DMS53 treated with DMSO at 0.1 percent for 48 hours (cell line): ENCODE data around the gene LCA5.
"Not testable (repeated sequence)": the region's sequence is repeated elsewhere in the genome, so short reads cannot be mapped to it uniquely, and the experiment has no call there.

Source experiments
- DNase-seq: peaks from one replicate; lab custom pipeline; 2025; ENCODE audit not compliant: unreplicated experiment; lab: John Stamatoyannopoulos, UW

LCA5 gene

DNA sequence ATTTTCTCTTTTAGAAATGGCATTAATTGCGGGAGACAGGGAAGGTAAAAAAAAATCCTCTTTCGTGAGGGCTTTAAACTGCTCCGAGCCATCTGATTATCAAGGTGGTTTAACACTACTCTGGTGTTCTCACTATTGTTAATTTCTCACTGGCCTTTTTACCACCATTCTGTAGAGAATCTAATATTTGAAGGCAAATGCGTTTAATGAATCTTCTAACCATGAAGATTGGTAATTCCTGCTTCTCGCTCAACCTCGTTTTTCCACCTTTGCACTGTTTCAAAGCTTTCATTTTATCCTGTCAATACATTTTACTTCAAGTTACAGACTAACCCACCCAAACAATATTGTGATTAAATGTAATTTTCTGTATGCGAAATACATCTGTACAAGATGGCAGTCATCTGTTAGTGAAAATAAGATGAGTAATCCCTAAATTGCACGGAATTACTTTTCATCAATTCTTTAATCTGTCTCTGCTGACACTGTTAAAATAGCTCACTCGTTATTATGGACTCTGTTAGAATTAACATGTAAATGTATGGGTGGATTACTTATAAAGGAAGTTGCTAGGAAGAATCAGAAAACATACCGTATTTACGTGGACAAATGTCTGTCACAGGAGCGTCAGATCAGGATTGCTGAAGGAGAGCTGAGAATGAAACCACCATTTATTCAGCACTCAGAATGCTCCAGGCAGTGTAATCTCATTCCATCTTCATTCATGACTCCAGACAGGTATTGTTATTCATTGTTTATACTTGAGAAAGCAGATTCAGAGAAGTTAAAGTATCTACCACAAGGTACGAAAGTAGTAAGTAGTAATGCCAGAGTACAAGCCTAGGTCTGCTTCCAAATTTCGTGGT, 1.1 kb upstream of the LCA5 start:
- no peak for DNase-seq

- no peak for DNase-seq
Measured at GRCh38 chr6:79536585-79536953, 661 bp downstream of the LCA5 start.

GRCh38 chr6:79529567-79529966, 7.7 kb downstream of the LCA5 start:
- not testable (repeated sequence) for DNase-seq

GRCh38 chr6:79526897-79527296, 10.3 kb downstream of the LCA5 start:
- DNase-seq, result no peak

DNA sequence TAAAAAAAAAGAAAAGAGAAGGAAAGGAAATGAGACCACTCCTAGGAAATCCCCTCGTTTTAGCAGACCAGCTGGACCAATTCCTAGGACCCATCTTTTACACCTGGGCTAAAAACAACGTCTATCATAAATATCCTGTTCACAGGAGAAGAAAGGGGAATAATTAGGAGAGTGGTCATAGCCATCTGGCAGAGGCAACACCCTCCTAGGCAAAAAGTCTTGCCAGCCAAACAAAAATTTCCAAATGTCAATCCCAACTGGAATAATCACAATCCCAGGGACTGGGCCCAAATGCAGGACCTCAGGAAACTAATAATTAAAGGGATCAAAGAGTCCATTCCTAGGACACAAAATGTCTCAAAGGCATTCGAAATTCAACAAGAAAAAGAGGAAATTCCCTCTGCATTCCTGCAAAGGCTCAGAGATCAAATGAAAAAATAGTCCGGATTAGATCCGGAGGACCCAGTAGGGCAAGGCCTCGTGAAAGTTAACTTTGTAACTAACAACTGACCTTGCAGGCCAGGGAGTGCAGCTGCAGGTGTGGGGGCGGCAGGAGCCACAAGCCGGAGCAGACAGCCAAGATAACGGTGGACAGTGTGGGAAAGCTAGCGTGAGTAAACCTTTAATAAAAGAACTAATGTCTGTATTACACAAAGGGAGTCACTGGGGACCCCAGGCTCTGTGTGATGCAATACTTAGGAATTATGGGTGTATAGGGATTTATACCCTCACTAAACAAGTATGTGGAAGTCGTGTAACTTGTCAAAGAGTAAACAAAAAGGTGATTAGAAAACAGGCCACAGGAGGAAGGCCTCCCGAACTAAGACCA, 11.7 kb downstream of the LCA5 start:
- DNase-seq, result no peak

- DNase-seq, result no peak
Measured at GRCh38 chr6:79524065-79524464, 13.2 kb downstream of the LCA5 start.

DNA sequence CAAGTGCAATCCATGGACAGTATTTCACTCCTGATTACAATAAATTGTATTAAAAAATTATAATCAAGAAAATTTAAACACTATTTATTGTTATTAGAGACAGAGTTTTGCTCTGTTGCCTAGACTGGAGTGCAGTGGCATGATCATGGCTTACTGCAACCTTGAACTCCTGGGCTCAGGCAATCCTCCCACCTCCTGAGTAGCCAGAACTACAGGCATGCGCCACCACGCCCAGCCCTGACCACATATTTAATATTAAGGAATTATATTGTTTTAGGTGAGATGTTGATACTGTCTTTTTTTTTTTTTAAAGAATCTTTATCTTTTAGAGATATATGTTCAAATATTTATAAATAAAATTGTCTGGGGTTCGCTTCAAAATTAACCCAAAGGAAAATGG, 14.6 kb downstream of the LCA5 start:
- DNase-seq, result no peak

GRCh38 chr6:79520534-79520933, 16.7 kb downstream of the LCA5 start:
- DNase-seq, result no peak

DNA sequence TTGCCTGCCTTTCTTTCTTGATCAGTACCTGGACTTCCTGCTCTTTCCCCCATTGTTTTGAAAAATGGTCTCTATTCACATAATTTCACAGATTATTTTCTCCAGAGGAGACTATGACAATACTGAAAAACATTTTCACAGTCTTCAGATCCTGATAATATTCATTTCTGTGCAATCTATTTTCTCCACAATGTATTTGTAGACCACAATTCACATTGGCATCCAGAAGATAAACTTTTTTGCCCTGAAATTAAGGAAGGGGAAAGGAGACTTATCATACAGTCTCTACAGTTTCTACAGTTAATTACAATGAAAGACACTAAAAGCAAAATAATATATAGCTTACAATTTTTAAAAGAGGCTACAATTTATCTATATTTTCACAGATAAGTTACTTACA, 18.4 kb downstream of the LCA5 start:
- DNase-seq, result no peak

DNA sequence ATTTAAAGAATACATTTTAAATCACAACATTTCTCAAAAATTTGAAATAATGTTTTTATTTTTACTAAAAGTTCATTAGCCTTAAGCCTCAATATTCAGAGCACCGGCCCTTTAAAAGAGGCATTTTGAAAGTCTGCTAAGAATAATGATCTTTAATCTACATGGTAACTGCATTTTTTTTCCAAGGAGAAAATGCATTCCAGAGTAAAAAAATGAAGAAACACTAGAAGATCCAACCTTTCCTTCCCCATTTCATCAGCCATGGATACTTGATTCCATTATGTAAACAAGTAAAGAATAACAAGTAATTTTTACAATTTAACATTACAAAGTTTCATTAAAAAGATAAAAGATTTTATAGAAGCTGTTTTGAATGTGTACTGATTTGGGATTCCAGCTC, 21.8 kb downstream of the LCA5 start:
- no peak for DNase-seq

DNA sequence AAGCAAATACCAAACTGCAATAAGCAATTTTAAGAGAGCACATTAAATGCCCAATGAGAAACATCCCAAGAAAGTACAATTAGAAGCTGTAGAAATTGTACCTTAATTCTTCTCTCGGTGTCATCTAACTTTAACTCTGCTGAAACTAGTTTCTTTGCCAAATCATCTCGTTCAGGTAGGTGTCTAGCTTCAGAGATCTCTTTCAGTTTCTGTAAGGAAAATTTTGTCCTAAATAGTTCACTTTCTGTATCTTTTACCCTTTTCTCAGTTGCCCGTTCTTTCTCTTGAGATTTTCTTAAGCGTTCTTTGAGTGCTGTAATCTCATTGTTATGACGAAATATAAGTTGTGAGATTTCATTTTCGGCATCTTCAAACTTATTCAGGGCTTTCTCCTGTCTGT, 24.1 kb downstream of the LCA5 start:
- no peak for DNase-seq

DNA sequence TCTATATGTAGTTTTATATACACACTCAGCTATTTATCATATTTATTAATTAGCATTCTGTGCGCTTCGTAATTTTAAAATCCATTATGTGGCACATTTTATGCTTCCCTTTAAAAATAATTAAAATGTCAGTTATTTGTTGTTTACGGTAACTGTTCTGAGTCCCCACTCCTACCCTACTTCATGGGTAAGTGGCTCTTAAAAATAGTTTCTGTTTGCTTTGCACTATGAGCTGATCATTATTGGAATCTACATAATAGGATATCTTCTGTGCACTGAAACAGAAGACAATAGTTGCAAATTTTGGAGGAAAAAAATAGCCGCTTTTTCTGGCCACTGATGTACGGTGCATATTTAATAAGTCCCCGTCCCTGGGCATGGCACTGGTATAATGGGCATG, 25.2 kb downstream of the LCA5 start:
- DNase-seq, result no peak

GRCh38 chr6:79510707-79511106, 26.5 kb downstream of the LCA5 start:
- DNase-seq, result no peak

- no peak for DNase-seq
Measured at GRCh38 chr6:79506251-79506650, 31.0 kb downstream of the LCA5 start.

- DNase-seq, result no peak
Measured at GRCh38 chr6:79504372-79504771, 32.9 kb downstream of the LCA5 start.

DNA sequence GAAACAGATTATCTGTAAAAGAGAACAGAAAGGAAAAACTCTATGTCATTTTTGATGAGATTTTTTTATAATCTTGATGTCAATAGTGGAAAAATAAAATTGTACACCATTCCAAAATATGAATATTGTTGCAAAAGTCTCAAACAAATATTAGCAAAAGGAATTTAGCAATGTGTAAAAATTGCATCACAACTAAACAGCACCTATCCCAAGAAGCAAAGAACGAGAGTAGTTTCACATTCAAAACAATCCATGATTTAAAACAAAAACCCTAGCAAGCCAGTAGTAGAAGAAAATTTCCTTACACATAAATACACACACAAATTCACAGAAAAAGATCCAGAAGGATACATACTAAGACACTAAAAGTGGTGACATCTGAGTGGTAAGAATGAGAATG, 38.4 kb downstream of the LCA5 start:
- no peak for DNase-seq

GRCh38 chr6:79495246-79495645, 42.0 kb downstream of the LCA5 start:
- DNase-seq, result no peak

GRCh38 chr6:79494841-79495240, 42.4 kb downstream of the LCA5 start:
- DNase-seq, result no peak

DNA sequence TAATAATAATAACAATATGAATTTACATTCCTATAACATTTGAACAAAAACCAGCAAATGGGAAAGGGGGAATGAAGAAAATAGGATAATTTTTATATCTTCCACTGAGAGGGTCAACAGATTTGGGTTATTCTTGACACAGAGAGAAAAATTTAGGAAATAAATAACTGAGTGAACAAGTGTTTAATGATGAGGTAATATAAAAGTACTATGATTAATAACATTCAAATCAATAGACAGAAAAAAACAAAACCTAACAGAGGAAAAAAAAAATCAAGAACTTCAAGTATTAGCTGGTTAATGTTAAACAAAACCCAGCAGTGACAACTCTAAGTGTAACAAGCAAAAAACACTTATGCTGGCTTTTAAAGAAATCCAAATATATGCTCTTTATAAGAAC, 66.5 kb downstream of the LCA5 start:
- no peak for DNase-seq

DNA sequence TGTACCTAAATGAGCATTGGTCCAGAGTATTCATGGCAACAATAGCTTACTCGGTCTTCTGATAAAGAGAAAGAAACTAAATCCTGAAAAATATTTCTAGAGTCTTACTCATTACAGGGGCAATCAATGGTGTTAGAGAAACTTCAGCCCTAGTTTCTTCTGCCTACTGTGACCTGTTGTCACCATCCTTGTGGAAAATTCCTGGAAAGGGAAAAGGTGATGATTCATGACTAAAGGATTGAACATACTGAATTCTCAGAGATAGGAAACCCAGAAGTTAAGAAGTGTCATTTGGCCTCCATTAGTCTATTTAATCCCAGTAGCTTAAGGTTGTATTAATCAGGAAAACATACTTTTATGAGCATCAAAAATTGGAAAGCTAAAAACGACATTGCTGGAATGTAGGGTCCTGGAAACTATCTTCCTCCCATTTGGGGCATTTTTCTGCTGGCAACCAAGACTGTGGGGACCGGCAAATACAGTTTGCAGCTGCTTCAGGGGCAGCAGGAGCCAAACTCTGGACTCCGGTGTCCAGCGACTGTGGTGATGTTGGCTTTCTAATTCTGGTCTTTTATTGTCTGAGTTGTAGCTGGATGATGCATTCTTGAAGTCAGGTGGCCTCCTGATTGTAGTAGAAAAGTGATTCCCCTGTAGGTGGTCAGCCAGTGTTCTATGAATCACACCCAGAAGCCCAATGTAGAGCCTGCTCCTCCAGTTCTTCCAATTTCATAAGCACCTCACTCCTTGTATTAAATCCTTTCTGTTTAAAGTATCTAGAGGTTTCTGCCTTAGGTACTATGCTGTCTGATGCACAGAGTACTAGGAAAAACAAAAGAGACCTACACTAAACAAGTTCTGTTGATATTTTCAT, 67.6 kb downstream of the LCA5 start:
- DNase-seq, result no peak

GRCh38 chr6:79468587-79468986, 68.6 kb downstream of the LCA5 start:
- no peak for DNase-seq
